Epithelial cell of proximal tubule (primary cell): ENCODE data around the gene KLF13. TPM values are rescaled to one million over a fixed set of nuclear protein-coding genes. Genes with fewer than 3 reads are reported as not detected.

Experiments
- DNase-seq: peaks from one replicate; pipeline ENCODE4 v3.0.0-alpha.2; 2011; ENCODE audit warnings: low read depth
- H3K4me3 ChIP-seq: 2 replicates; pipeline ENCODE4 v1.5.1; 2011; ENCODE audit warnings: low read depth, mild to moderate bottlenecking, low read length
- CTCF ChIP-seq: conservative IDR thresholded peaks from 2 replicates; pipeline ENCODE4 v1.5.1; 2012; ENCODE audit warnings: low read depth, mild to moderate bottlenecking, low read length
- total RNA-seq: library from RNA; depleted of rRNA; stranded (reverse); fragments of >200 nt; gene quantifications from 2 replicates; pipeline ENCODE4 v1.2.3, GENCODE V29; 2015

KLF13 gene
- total RNA-seq, 1 donor from 2014 or later, result 66.2 TPM

- no peak overlapping the region for H3K4me3 ChIP-seq
- TF ChIP-seq CTCF, result no peak
- DNase-seq, result no peak
These were observed 47.3 kb downstream of the KLF13 start for GRCh38 chr15:31373970-31374369.

GRCh38 chr15:31374489-31374888 lies 47.9 kb downstream of the KLF13 start:
- no peak for DNase-seq
- no peak for TF ChIP-seq CTCF
- no peak overlapping the region for H3K4me3 ChIP-seq

- no peak for TF ChIP-seq CTCF
- no peak overlapping the region for H3K4me3 ChIP-seq
- DNase-seq, result no peak
These were observed 48.4 kb downstream of the KLF13 start for GRCh38 chr15:31374986-31375385.

GRCh38 chr15:31375772-31376171 lies 49.1 kb downstream of the KLF13 start:
- no peak for TF ChIP-seq CTCF
- DNase-seq, result no peak
- no peak overlapping the region for H3K4me3 ChIP-seq

- no peak for DNase-seq
- TF ChIP-seq CTCF, result no peak
- no peak overlapping the region for H3K4me3 ChIP-seq
These were observed 49.9 kb downstream of the KLF13 start for GRCh38 chr15:31376511-31376910.

GRCh38 chr15:31377030-31377429 lies 50.4 kb downstream of the KLF13 start:
- DNase-seq, result no peak

More at GRCh38 chr15:31377030-31377429, 50.4 kb downstream of the KLF13 start:
- H3K4me3 ChIP-seq, result no peak overlapping the region
- TF ChIP-seq CTCF, result no peak
